ENCODE results near the gene JAKMIP1. TPM values are rescaled to one million over a fixed set of nuclear protein-coding genes. Genes with fewer than 3 reads are reported as not detected.
"Not testable (repeated sequence)": the region's sequence is repeated elsewhere in the genome, so short reads cannot be mapped to it uniquely, and the experiment has no call there.

JAKMIP1 gene
- polyA plus RNA-seq, 2 donors, result 0.13 to 0.31 TPM

- no peaks in the 10 kb centered on the region for H3K9me3 ChIP-seq (ENCODE audit: control insufficient read depth in 2 of 2, insufficient read depth in 1 of 2, low read depth in 1 of 2, low read length in 1 of 2)
- no peak overlapping the region for H3K27ac ChIP-seq (ENCODE audit: low read depth in 2 of 2, low read length in 1 of 2)
- WGBS, 2 donors, result 55 to 62% methylated on average over 5 of the region's 5 CpGs
- H3K4me3 ChIP-seq (ENCODE audit: low read depth in 1 of 2, low read length in 2 of 2), result no peak overlapping the region
- no peaks in the 10 kb centered on the region for H3K36me3 ChIP-seq (ENCODE audit: control insufficient read depth in 2 of 2, insufficient read depth in 2 of 2, low read length in 1 of 2)
- peaks cover 3 to 4% of the 10 kb centered on the region in 2 donors for H3K27me3 ChIP-seq (ENCODE audit: control insufficient read depth in 1 of 2, insufficient read depth in 2 of 2, low read length in 2 of 2)
- no peaks in the 10 kb centered on the region for H3K4me1 ChIP-seq (ENCODE audit: control insufficient read depth in 2 of 2, insufficient read depth in 2 of 2, low read length in 1 of 2)
Measured at GRCh38 chr4:6012200-6012599, 188.1 kb downstream of the JAKMIP1 start.

GRCh38 chr4:6011686-6012085, 188.7 kb downstream of the JAKMIP1 start:
- H3K27me3 ChIP-seq (ENCODE audit: control insufficient read depth in 1 of 2, insufficient read depth in 2 of 2, low read length in 2 of 2), result peaks cover 3 to 4% of the 10 kb centered on the region in 2 donors
- WGBS, 2 donors, result 10 to 12% methylated on average over 8 of the region's 8 CpGs
- H3K4me1 ChIP-seq (ENCODE audit: control insufficient read depth in 2 of 2, insufficient read depth in 2 of 2, low read length in 1 of 2), result no peaks in the 10 kb centered on the region
- no peaks in the 10 kb centered on the region for H3K9me3 ChIP-seq (ENCODE audit: control insufficient read depth in 2 of 2, insufficient read depth in 1 of 2, low read depth in 1 of 2, low read length in 1 of 2)
- no peaks in the 10 kb centered on the region for H3K36me3 ChIP-seq (ENCODE audit: control insufficient read depth in 2 of 2, insufficient read depth in 2 of 2, low read length in 1 of 2)
- no peak overlapping the region for H3K4me3 ChIP-seq (ENCODE audit: low read depth in 1 of 2, low read length in 2 of 2)
- no peak overlapping the region for H3K27ac ChIP-seq (ENCODE audit: low read depth in 2 of 2, low read length in 1 of 2)

DNA sequence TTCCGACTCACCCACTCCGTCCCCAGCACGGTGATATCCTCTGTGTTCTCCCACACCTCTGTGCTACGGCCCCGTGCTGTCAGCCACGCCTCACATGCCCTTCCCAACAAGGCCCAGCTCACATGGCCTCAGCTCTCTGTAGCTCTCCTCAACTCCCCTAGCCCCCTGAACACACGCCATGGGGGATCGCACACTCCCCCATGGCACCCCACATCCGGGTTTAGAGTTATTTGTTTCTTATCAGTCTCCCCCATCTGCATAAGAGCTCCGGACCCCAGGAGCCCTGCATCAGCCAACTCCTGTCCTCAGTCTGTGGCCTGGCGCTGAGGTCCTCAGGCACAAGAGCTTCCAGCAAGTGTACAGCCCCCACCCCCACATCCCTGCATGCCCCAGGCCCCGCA, 189.1 kb downstream of the JAKMIP1 start:
- Histone ChIP-seq H3K4me3 (ENCODE audit: low read depth in 1 of 2, low read length in 2 of 2) (no peak overlapping the region), H3K36me3 (ENCODE audit: control insufficient read depth in 2 of 2, insufficient read depth in 2 of 2, low read length in 1 of 2) (no peaks in the 10 kb centered on the region), H3K9me3 (ENCODE audit: control insufficient read depth in 2 of 2, insufficient read depth in 1 of 2, low read depth in 1 of 2, low read length in 1 of 2) (no peaks in the 10 kb centered on the region), H3K4me1 (ENCODE audit: control insufficient read depth in 2 of 2, insufficient read depth in 2 of 2, low read length in 1 of 2) (no peaks in the 10 kb centered on the region), H3K27ac (ENCODE audit: low read depth in 2 of 2, low read length in 1 of 2) (no peak overlapping the region), H3K27me3 (ENCODE audit: control insufficient read depth in 1 of 2, insufficient read depth in 2 of 2, low read length in 2 of 2) (peaks cover 3 to 4% of the 10 kb centered on the region in 2 donors)
- 46 to 47% methylated on average over 12 of the region's 12 CpGs for WGBS, 2 donors

- H3K27ac ChIP-seq (ENCODE audit: low read depth in 2 of 2, low read length in 1 of 2), result no peak overlapping the region
- WGBS, 2 donors, result 59 to 68% methylated on average over 3 of the region's 3 CpGs
- no peaks in the 10 kb centered on the region for H3K36me3 ChIP-seq (ENCODE audit: control insufficient read depth in 2 of 2, insufficient read depth in 2 of 2, low read length in 1 of 2)
- H3K4me1 ChIP-seq (ENCODE audit: control insufficient read depth in 2 of 2, insufficient read depth in 2 of 2, low read length in 1 of 2), result no peaks in the 10 kb centered on the region
- H3K9me3 ChIP-seq (ENCODE audit: control insufficient read depth in 2 of 2, insufficient read depth in 1 of 2, low read depth in 1 of 2, low read length in 1 of 2), result no peaks in the 10 kb centered on the region
- H3K27me3 ChIP-seq (ENCODE audit: control insufficient read depth in 1 of 2, insufficient read depth in 2 of 2, low read length in 2 of 2), result peaks cover 3 to 4% of the 10 kb centered on the region in 2 donors
- no peak overlapping the region for H3K4me3 ChIP-seq (ENCODE audit: low read depth in 1 of 2, low read length in 2 of 2)
Measured at GRCh38 chr4:6010789-6011188, 189.6 kb downstream of the JAKMIP1 start.

DNA sequence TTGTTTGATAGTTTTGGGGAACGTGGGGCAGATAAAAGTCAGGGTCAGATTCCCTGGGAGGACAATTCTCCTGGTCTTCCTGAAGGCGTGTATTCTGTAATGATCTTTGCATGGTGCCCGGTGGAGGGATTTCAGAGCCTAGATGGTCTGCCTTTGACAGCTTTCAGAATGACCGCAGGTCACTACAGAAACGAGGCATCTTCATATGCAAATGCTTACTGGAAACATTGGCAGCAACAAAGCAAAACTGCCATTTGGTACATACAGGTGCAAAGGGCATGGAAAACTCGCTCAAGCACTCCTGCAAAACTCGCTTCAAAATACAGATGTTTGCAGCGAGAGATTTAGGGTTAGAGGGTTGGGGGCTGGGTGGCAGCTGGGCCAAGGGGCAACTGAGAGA, 190.9 kb downstream of the JAKMIP1 start:
- Histone ChIP-seq H3K27ac (ENCODE audit: low read depth in 2 of 2, low read length in 1 of 2) (no peak overlapping the region), H3K4me3 (ENCODE audit: low read depth in 1 of 2, low read length in 2 of 2) (no peak overlapping the region), H3K9me3 (ENCODE audit: control insufficient read depth in 2 of 2, insufficient read depth in 1 of 2, low read depth in 1 of 2, low read length in 1 of 2) (no peaks in the 10 kb centered on the region), H3K27me3 (ENCODE audit: control insufficient read depth in 1 of 2, insufficient read depth in 2 of 2, low read length in 2 of 2) (peaks cover 3 to 4% of the 10 kb centered on the region in 2 donors), H3K4me1 (ENCODE audit: control insufficient read depth in 2 of 2, insufficient read depth in 2 of 2, low read length in 1 of 2) (no peaks in the 10 kb centered on the region), H3K36me3 (ENCODE audit: control insufficient read depth in 2 of 2, insufficient read depth in 2 of 2, low read length in 1 of 2) (no peaks in the 10 kb centered on the region)
- 34 to 43% methylated on average over 8 of the region's 8 CpGs for WGBS, 2 donors

- Histone ChIP-seq H3K36me3 (ENCODE audit: control insufficient read depth in 2 of 2, insufficient read depth in 2 of 2, low read length in 1 of 2) (no peaks in the 10 kb centered on the region), H3K27me3 (ENCODE audit: control insufficient read depth in 1 of 2, insufficient read depth in 2 of 2, low read length in 2 of 2) (peaks cover 3 to 4% of the 10 kb centered on the region in 2 donors), H3K4me3 (ENCODE audit: low read depth in 1 of 2, low read length in 2 of 2) (no peak overlapping the region), H3K9me3 (ENCODE audit: control insufficient read depth in 2 of 2, insufficient read depth in 1 of 2, low read depth in 1 of 2, low read length in 1 of 2) (no peaks in the 10 kb centered on the region), H3K27ac (ENCODE audit: low read depth in 2 of 2, low read length in 1 of 2) (no peak overlapping the region), H3K4me1 (ENCODE audit: control insufficient read depth in 2 of 2, insufficient read depth in 2 of 2, low read length in 1 of 2) (no peaks in the 10 kb centered on the region)
- WGBS, 2 donors, result 61 to 66% methylated on average over 19 of the region's 19 CpGs
Measured at GRCh38 chr4:6008766-6009385, 191.5 kb downstream of the JAKMIP1 start.

- no peaks in the 10 kb centered on the region for H3K4me1 ChIP-seq (ENCODE audit: control insufficient read depth in 2 of 2, insufficient read depth in 2 of 2, low read length in 1 of 2)
- H3K9me3 ChIP-seq (ENCODE audit: control insufficient read depth in 2 of 2, insufficient read depth in 1 of 2, low read depth in 1 of 2, low read length in 1 of 2), result no peaks in the 10 kb centered on the region
- H3K27ac ChIP-seq (ENCODE audit: low read depth in 2 of 2, low read length in 1 of 2), result no peak overlapping the region
- WGBS, 2 donors, result 20% methylated on average over 40 to 54 of the region's 54 CpGs
- no peaks in the 10 kb centered on the region for H3K36me3 ChIP-seq (ENCODE audit: control insufficient read depth in 2 of 2, insufficient read depth in 2 of 2, low read length in 1 of 2)
- H3K27me3 ChIP-seq (ENCODE audit: control insufficient read depth in 1 of 2, insufficient read depth in 2 of 2, low read length in 2 of 2), result peaks cover 2 to 4% of the 10 kb centered on the region in 2 donors
- H3K4me3 ChIP-seq (ENCODE audit: low read depth in 1 of 2, low read length in 2 of 2), result no peak overlapping the region
Measured at GRCh38 chr4:6008092-6008551, 192.2 kb downstream of the JAKMIP1 start.

DNA sequence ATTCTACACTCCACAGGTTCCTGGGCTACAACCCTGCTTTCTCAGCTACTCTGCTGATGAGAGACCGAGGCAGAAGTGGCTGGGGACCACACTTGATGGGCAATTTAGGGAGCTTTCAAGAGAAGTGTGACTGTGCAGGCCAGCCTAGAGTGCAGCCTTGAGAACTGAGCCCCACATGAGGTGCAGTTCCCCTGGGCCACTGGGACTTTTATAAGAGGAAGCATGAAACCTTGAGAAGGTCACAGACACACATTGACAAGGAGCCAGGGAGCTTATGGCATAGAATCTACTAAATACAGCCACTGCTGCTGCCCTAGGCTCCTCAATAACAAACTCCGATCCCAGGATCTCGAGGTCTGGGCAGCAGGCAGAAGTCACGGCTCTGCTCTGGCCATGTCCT, 195.2 kb downstream of the JAKMIP1 start:
- H3K9me3 ChIP-seq (ENCODE audit: control insufficient read depth in 2 of 2, insufficient read depth in 1 of 2, low read depth in 1 of 2, low read length in 1 of 2), result no peaks in the 10 kb centered on the region
- no peak overlapping the region for H3K27ac ChIP-seq (ENCODE audit: low read depth in 2 of 2, low read length in 1 of 2)
- no peak overlapping the region for H3K4me3 ChIP-seq (ENCODE audit: low read depth in 1 of 2, low read length in 2 of 2)
- no peaks in the 10 kb centered on the region for H3K4me1 ChIP-seq (ENCODE audit: control insufficient read depth in 2 of 2, insufficient read depth in 2 of 2, low read length in 1 of 2)
- WGBS, 2 donors, result 68 to 82% methylated on average over 4 of the region's 4 CpGs
- no peaks in the 10 kb centered on the region for H3K36me3 ChIP-seq (ENCODE audit: control insufficient read depth in 2 of 2, insufficient read depth in 2 of 2, low read length in 1 of 2)
- peaks cover 0 to 4% of the 10 kb centered on the region in 2 donors for H3K27me3 ChIP-seq (ENCODE audit: control insufficient read depth in 1 of 2, insufficient read depth in 2 of 2, low read length in 2 of 2)

GRCh38 chr4:6003485-6003884, 196.9 kb downstream of the JAKMIP1 start:
- not testable (repeated sequence) for H3K27ac ChIP-seq (ENCODE audit: low read depth in 2 of 2, low read length in 1 of 2); H3K9me3 ChIP-seq (ENCODE audit: control insufficient read depth in 2 of 2, insufficient read depth in 1 of 2, low read depth in 1 of 2, low read length in 1 of 2); H3K36me3 ChIP-seq (ENCODE audit: control insufficient read depth in 2 of 2, insufficient read depth in 2 of 2, low read length in 1 of 2); H3K4me3 ChIP-seq (ENCODE audit: low read depth in 1 of 2, low read length in 2 of 2); H3K27me3 ChIP-seq (ENCODE audit: control insufficient read depth in 1 of 2, insufficient read depth in 2 of 2, low read length in 2 of 2); H3K4me1 ChIP-seq (ENCODE audit: control insufficient read depth in 2 of 2, insufficient read depth in 2 of 2, low read length in 1 of 2)
- WGBS, 2 donors, result 75 to 97% methylated on average over 1 of the region's 1 CpG

- no peaks in the 10 kb centered on the region for H3K4me1 ChIP-seq (ENCODE audit: control insufficient read depth in 2 of 2, insufficient read depth in 2 of 2, low read length in 1 of 2)
- H3K36me3 ChIP-seq (ENCODE audit: control insufficient read depth in 2 of 2, insufficient read depth in 2 of 2, low read length in 1 of 2), result no peaks in the 10 kb centered on the region
- H3K27me3 ChIP-seq (ENCODE audit: control insufficient read depth in 1 of 2, insufficient read depth in 2 of 2, low read length in 2 of 2), result peaks cover 0 to under 1% of the 10 kb centered on the region in 2 donors
- no peak overlapping the region for H3K4me3 ChIP-seq (ENCODE audit: low read depth in 1 of 2, low read length in 2 of 2)
- no peaks in the 10 kb centered on the region for H3K9me3 ChIP-seq (ENCODE audit: control insufficient read depth in 2 of 2, insufficient read depth in 1 of 2, low read depth in 1 of 2, low read length in 1 of 2)
- 76 to 91% methylated on average over 3 of the region's 3 CpGs for WGBS, 2 donors
- no peak overlapping the region for H3K27ac ChIP-seq (ENCODE audit: low read depth in 2 of 2, low read length in 1 of 2)
Measured at GRCh38 chr4:6002926-6003325, 197.4 kb downstream of the JAKMIP1 start.
